Hepatocyte (in vitro differentiated cells): ENCODE measurements around the gene NOL6.

Experiments used
- CTCF ChIP-seq: fragments of 200-600 bp; sonication (generic); IDR thresholded peaks from 2 replicates; pipeline ENCODE4 v1.5.1; 2016; ENCODE audit warnings: antibody characterized with exemption, mild to moderate bottlenecking; ENCODE audit not compliant: poor library complexity
- EZH2 ChIP-seq: fragments of 200-600 bp; sonication (generic); IDR thresholded peaks from 2 replicates; pipeline ENCODE4 v1.6.1; 2016; ENCODE audit warnings: antibody characterized with exemption, mild to moderate bottlenecking, borderline replicate concordance
- EZH2phosphoT487 ChIP-seq: fragments of 200-600 bp; sonication (generic); IDR thresholded peaks from one replicate; pipeline ENCODE4 v1.6.1; 2018; ENCODE audit warnings: antibody characterized with exemption, mild to moderate bottlenecking, low read depth, moderate library complexity; ENCODE audit not compliant: unreplicated experiment, severe bottlenecking

GRCh38 chr9:33426843-33427293, 46.9 kb downstream of the NOL6 start:
- TF ChIP-seq EZH2: no peak
- no peak for TF ChIP-seq CTCF
- TF ChIP-seq EZH2phosphoT487: no peak
